ENCODE measurements around the gene TBC1D20.

Gene TBC1D20

GRCh38 chr20:418858-419365, 43.4 kb downstream of the TBC1D20 start:
- no peak for DNase-seq

GRCh38 chr20:417801-418342, 44.5 kb downstream of the TBC1D20 start:
- no peak for DNase-seq

DNA sequence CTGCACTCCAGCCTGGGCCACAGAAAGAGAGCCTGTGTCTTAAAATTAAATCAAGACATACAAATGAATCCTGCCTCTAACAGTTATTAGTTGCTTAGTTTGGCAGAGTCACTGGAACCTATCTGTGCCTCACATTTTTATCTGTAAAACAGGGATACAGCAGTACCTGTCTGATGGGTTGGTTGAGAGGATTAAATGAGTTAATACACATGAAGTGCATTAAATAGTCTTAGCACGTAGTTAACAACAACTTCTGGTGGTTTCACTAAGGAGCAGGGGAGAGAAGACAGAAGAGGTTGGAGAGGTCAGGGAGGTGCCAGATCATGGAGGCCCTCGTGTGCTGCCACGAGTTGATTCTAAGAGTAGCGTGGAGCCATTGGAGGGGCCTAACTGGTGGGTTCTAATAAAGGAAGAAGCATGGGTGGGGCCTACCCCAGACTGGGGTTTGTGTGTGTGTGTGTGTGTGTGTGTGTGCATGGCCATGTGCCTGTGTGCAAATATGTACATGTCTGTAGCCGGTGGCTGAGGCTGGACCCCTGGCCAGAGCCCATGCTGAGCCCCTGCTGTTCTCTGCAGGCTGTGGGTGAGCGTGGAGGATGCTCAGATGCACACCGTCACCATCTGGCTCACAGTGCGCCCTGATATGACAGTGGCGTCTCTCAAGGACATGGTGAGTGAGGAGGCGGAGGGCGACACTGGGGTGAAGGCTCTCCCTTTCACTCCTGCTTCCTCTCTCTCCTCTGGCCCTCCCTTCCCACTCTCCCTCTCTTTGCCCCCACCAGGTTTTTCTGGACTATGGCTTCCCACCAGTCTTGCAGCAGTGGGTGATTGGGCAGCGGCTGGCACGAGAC, 45.2 kb downstream of the TBC1D20 start:
- no peak for DNase-seq

GRCh38 chr20:415820-416322, 46.5 kb downstream of the TBC1D20 start:
- DNase-seq = no peak

DNA sequence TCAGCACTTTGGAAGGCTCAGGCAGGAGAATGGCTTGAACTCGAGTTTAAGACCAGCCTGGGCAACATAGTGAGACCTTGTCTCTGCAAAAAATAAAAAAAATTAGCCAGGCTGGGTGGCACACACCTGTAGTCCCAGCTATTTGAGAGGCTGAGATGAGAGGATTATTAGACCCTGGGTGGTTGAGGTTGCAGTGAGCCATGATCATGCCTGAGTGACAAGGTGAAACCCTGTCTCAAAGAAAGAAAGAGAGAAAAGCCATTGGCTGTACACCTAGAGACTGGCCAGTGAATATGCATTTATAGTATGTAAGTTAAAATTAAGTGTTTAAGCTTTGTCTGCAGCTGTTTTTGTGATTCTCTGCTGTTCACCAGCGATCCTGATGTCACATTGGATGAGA, 48.2 kb downstream of the TBC1D20 start:
- DNase-seq = no peak

- no peak for DNase-seq
These were observed 50.3 kb downstream of the TBC1D20 start for GRCh38 chr20:412081-412480.

DNA sequence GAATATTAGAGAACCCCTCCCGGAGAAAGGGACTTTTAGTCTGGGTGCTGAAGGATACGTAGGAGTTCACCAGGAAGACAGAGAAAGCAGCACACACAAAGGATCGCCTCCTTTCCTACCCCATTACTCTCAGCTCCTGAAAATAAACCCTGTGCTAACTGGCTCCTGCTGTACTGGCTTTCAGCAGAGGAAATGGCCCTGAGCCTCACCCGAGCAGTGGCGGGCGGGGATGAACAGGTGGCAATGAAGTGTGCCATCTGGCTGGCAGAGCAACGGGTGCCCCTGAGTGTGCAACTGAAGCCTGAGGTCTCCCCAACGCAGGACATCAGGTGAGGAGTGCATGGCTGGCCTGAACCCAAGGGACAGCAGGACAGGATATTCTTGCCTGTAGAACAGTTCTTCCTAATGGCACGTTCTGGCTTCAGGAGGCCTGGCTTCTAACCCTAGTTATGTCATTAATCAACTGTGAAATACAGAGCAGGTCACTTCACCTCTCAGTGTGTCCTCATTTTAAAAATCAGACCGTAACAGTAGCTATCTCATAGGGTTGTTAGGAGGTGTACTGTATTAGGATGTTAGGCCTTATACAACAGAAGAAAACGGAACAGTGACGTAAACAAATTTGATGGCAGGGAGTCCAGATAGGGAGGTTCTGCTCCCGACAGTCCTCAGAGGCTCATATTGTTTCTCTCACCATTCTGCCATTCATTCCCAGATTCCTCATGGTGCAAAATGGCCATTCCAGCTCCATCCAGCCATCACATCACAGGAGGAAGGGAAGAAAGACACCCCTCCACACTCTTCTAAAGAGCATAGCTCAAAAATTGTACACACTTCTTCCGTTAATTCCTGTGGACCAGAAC, 52.4 kb downstream of the TBC1D20 start:
- no peak for DNase-seq

- DNase-seq = no peak
These were observed 53.3 kb downstream of the TBC1D20 start for GRCh38 chr20:408843-409696.

- peak; percentile 46 for DNase-seq
These were observed 54.1 kb downstream of the TBC1D20 start, which contains the start of gene RBCK1 for GRCh38 chr20:407953-408842. Gene RBCK1 (plus strand): TSS chr20:408299. CDS start chr20:408758, 459 bp downstream.

DNA sequence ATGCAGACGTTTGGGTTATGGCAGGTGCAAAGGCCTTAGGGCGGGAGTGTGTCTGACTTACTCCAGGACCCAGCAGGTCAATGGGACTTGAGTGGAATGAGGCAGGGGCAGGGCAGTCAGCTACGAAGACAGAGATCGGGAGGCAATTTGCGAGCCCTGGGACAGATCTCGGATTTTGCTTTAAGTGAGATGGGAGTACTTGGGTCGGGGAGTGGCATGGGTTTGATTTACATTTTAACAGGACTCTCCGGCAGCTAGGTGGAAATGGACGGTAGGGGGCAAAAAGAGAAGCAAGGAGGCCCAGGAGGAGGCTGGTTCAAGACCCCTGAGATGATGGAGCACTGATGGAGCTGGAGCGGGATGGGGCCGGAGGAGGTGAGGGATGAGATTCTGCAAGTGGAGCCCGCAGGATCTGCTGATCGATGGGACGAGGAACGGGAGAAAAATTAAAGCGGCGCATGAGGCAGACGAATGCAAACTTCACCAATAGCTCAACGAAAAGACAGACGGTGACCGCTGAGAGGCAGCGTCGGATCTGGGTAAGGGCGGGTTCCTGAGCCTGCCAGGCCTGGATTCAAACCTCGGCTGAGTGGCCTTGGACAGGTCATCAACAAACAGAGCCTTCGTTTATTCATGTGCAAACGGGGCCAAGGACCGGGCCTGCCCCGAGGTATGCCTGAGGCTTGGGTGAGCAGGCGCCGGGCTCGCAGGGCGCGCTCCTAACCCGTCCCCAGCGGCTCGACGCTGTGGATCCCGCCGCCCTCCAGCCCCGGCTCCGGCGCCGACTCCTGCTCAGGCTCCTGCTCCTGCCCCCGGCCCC, 55.0 kb downstream of the TBC1D20 start:
- peak; percentile 21 for DNase-seq

GRCh38 chr20:406200-407132, 55.9 kb downstream of the TBC1D20 start:
- no peak for DNase-seq

GRCh38 chr20:404088-404487, 58.2 kb downstream of the TBC1D20 start:
- no peak for DNase-seq

DNA sequence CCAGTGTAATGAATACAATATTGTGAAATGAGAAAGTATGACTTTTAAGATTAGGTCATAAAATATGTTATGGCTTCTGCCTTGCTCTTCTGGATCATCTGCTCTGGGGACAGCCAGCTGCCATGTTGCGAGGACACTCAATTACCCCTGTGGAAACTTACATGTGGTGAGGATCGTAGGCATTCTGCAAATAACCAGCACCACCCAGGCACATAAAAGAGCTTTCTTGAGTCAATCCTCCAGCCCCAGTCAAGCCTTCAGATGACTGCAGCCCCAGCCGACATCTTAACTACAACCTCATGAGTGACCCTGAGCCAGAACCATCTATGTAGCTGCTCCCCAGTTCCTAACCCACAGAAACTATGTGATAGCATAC, 58.8 kb downstream of the TBC1D20 start:
- no peak for DNase-seq

GRCh38 chr20:402898-403581, 59.3 kb downstream of the TBC1D20 start:
- DNase-seq = no peak

DNA sequence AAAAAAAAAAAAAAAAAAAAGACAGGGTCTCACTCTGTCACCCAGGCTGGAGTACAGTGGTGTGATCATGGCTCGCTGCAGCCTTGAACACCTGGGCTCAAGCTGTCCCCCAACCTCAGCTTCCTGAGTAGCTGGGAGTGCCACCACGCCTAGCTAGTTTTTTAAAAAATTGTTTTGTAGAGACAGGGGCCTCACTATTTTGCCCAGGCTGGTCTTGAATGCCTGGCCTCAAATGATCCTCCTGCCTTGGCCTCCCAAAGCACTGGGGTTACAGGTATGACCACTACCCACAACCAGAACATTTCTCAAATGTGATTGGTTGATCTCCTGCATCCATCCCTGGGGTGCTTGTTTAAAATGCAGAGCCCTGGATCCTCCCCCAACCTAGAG, 59.8 kb downstream of the TBC1D20 start:
- no peak for DNase-seq

- no peak for DNase-seq
These were observed 60.4 kb downstream of the TBC1D20 start for GRCh38 chr20:401682-402495.

DNA sequence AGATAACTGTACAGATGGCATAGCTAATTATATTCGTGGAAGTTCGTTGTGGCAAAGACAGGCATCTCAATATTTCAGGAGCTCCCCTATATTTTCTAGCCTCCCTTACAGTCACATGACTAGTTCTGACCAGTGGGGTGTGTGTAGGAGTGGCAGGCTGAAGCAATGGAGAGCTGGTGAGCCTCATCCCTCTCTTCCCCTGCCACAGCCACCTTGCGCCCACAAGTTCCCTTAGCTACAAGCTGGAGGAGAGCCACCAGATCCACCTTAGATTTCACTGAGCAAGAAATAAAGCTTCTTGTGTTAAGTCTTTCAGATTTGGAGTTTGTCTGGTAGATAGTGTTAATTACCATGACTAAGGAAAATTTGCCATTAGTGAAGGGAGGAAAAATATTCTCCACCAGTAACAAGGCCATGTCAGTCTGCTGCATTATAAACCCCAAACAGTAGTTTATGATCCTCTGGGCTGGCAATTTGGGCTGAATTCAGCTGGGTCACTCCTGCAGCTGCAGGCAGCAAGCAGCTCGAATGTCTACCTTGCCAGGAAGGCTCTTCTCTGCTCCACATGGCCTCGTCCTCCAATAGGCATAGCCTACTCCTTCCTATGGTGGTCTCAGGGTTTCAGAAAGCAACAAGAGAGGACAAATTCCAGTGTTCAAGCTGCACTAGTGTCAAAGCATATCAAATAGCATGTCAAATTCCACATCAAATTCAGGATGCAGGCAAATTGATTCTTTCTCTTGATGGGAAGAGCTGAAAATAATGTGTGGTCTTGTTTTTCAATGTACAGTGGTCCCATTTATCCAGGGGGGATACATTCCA, 61.7 kb downstream of the TBC1D20 start:
- no peak for DNase-seq
